ENCODE results near the gene LAMC3. TPM values are rescaled to one million over a fixed set of nuclear protein-coding genes. Genes with fewer than 3 reads are reported as not detected.

Gene LAMC3
- total RNA-seq, 2 experiments from 2014 or later = 0.40 to 0.59 TPM

DNA sequence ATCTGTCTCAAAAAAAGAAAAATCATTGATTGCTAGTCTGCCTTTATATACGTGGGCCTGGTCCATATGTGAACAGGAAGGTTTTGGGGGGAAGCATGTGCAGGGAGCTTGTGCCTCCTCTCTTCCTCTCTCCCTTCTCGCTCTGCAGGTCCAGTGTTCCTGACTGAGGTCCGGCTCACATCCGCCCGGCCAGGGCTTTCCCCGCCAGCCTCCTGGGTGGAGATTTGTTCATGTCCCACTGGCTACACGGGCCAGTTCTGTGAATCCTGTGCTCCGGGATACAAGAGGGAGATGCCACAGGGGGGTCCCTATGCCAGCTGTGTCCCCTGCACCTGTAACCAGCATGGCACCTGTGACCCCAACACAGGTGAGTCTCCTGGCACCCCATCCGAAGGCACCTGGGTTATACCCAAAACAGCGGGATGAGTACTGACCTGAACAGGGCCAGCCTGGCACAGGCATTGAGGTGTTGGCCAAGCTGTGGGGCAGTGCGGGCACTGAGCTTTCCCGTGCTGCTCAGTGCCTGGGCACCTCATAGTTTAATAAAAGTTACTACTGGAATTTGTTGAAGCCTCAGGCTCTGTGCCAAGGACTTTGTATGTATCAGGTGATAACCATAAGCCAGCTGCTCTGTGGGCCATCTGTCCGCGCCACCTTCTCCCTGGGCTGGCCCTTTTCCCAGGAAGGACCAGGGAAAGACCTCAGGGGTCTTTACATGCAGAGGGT is 48.0 kb downstream of the LAMC3 start:
- POLR2A ChIA-PET = no interaction called here
- no peak overlapping the region for H3K4me3 Mint-ChIP-seq
- DNase-seq (no peak), ATAC-seq (no peak)
- H3K36me3 Mint-ChIP-seq (ENCODE audit: low read depth) = no peaks in the 10 kb centered on the region
- H3K27me3 Mint-ChIP-seq = no peaks in the 10 kb centered on the region
- intact Hi-C loops (cut with DNase I, micrococcal nuclease) = loop anchor here (1.0 kb wide), 1 partner anchor 279 kb away; no protein-coding TSS in a partner anchor
- no peak overlapping the region for H3K27ac Mint-ChIP-seq
- H3K9me3 Mint-ChIP-seq (ENCODE audit: low read depth) = no peaks in the 10 kb centered on the region
- CTCF ChIA-PET = interaction anchor here (0.5 to 3.2 kb wide), 17 partner anchors 8 to 1159 kb away, joined by 3 to 17 read pairs (median 3); no protein-coding TSS in a partner anchor
- no peaks in the 10 kb centered on the region for H3K4me1 Mint-ChIP-seq

GRCh38 chr9:131060900-131061630 is 52.1 kb downstream of the LAMC3 start:
- H3K36me3 Mint-ChIP-seq (ENCODE audit: low read depth) = no peaks in the 10 kb centered on the region
- no peak overlapping the region for H3K27ac Mint-ChIP-seq
- DNase-seq = no peak
- ATAC-seq = no peak
- POLR2A ChIA-PET = no interaction called here
- H3K4me1 Mint-ChIP-seq = no peaks in the 10 kb centered on the region
- H3K4me3 Mint-ChIP-seq = no peak overlapping the region
- intact Hi-C loops (cut with DNase I, micrococcal nuclease) = no loop called here
- CTCF ChIA-PET = interaction anchor here (0.5 to 1.1 kb wide), 4 partner anchors 14 to 811 kb away, joined by 3 to 4 read pairs (median 4); no protein-coding TSS in a partner anchor
- H3K9me3 Mint-ChIP-seq (ENCODE audit: low read depth) = no peaks in the 10 kb centered on the region
- peaks cover 4% of the 10 kb centered on the region for H3K27me3 Mint-ChIP-seq

GRCh38 chr9:131062969-131063368 is 54.0 kb downstream of the LAMC3 start:
- CTCF ChIA-PET = interaction anchor here (0.7 to 1.6 kb wide), 2 partner anchors 17 to 1097 kb away, joined by 3 to 5 read pairs; no protein-coding TSS in a partner anchor
- H3K27ac Mint-ChIP-seq = no peak overlapping the region
- H3K4me3 Mint-ChIP-seq = no peak overlapping the region
- H3K9me3 Mint-ChIP-seq (ENCODE audit: low read depth) = no peaks in the 10 kb centered on the region
- ATAC-seq (no peak), DNase-seq (no peak)
- H3K36me3 Mint-ChIP-seq (ENCODE audit: low read depth) = no peaks in the 10 kb centered on the region
- POLR2A ChIA-PET = no interaction called here
- intact Hi-C loops (cut with DNase I, micrococcal nuclease) = no loop called here
- H3K4me1 Mint-ChIP-seq = no peaks in the 10 kb centered on the region
- H3K27me3 Mint-ChIP-seq = peaks cover 4% of the 10 kb centered on the region

- no peak overlapping the region for H3K27ac Mint-ChIP-seq
- H3K4me1 Mint-ChIP-seq = no peaks in the 10 kb centered on the region
- intact Hi-C loops (cut with DNase I, micrococcal nuclease) = no loop called here
- H3K4me3 Mint-ChIP-seq = no peak overlapping the region
- H3K36me3 Mint-ChIP-seq (ENCODE audit: low read depth) = no peaks in the 10 kb centered on the region
- ChIA-PET POLR2A (no interaction called here), CTCF (interaction anchor here (0.6 kb wide), 1 partner anchor 19 kb away, joined by 3 read pairs; no protein-coding TSS in a partner anchor)
- ATAC-seq (no peak), DNase-seq (no peak)
- no peaks in the 10 kb centered on the region for H3K9me3 Mint-ChIP-seq (ENCODE audit: low read depth)
- peaks cover 4% of the 10 kb centered on the region for H3K27me3 Mint-ChIP-seq
Observed at GRCh38 chr9:131065599-131065998, 56.6 kb downstream of the LAMC3 start.

DNA sequence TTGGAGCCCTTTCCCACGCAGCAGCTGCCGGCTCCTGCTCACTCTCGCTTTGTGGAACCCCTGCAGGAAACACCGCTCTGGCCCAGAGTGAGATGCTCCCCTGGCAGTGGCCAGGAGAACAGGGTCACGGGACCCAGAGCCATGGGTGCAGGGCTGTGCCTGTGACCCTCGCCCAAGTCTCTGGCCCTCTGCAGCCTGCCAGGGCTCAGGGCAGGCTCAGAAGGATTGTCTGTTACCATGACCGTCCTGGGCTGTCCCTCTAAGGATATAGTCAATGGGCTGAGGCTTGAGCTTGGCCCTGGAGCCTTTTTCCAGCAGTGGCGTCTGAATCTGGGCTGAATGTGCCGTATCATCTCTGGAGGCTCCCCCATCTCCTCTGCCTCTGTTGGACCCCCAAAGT is 58.7 kb downstream of the LAMC3 start:
- Mint-ChIP-seq H3K27me3 (peaks cover 4% of the 10 kb centered on the region), H3K27ac (no peak overlapping the region), H3K36me3 (ENCODE audit: low read depth) (no peaks in the 10 kb centered on the region), H3K9me3 (ENCODE audit: low read depth) (no peaks in the 10 kb centered on the region), H3K4me1 (no peaks in the 10 kb centered on the region), H3K4me3 (no peak overlapping the region)
- CTCF ChIA-PET = interaction anchor here (0.6 kb wide), 1 partner anchor 76 kb away, joined by 4 read pairs; no protein-coding TSS in a partner anchor
- intact Hi-C loops (cut with DNase I, micrococcal nuclease) = no loop called here
- ATAC-seq (no peak), DNase-seq (no peak)
- POLR2A ChIA-PET = no interaction called here

DNA sequence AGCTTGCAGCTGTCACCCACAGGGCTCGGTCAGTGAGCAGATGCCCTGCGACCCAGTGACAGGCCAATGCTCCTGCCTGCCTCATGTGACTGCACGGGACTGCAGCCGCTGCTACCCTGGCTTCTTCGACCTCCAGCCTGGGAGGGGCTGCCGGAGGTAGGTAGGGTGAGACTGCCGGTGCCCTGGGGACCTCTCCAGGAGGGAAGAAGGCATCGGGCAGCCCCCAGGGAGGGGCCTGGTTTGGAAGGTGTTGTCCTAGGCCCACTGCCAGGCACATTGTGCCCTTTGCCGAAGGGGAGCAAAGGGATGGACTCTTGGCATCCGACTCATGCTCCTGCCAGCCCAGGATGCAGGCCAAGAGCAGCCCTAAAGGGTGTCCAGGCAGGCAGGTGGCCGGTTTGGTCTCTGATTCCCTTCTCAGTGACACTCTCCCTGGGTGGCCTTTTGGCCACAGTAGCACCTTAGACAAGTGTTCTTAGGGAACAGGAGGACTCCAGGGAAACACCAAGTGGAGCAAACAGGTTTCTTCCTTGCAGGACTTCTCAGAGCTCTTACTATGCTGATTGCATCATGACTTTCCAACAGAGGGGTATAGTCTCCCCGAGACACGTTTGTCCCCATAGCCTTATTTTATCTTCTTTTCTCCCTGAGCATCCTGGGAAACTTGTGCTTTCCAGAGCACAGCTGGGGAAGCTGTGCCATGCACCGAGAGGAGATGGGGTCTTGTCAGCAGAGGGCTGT is 59.3 kb downstream of the LAMC3 start:
- CTCF ChIA-PET = interaction anchor here (0.6 kb wide), 1 partner anchor 75 kb away, joined by 4 read pairs; no protein-coding TSS in a partner anchor

DNA sequence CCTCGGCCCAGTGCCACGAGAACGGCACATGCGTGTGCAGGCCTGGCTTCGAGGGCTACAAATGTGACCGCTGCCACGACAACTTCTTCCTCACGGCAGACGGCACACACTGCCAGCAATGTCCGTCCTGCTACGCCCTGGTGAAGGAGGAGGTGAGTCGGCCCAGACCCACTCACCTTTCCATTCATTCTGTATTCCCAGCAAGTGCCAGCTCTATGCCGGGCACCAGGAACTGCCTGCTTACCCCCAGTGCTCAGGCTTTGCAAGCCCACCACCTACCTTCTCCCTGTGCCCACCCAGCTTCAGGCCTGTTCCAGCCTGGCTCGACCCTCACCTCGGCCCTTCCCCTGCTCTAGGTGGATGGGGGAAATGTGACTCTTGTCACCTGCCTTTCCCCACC is 60.7 kb downstream of the LAMC3 start:
- no peaks in the 10 kb centered on the region for H3K4me1 Mint-ChIP-seq
- ChIA-PET POLR2A (no interaction called here), CTCF (interaction anchor here (0.6 to 0.8 kb wide), 2 partner anchors 130 to 635 kb away, joined by 3 read pairs; no protein-coding TSS in a partner anchor)
- intact Hi-C loops (cut with DNase I, micrococcal nuclease) = no loop called here
- H3K4me3 Mint-ChIP-seq = no peak overlapping the region
- H3K36me3 Mint-ChIP-seq (ENCODE audit: low read depth) = no peaks in the 10 kb centered on the region
- no peak overlapping the region for H3K27ac Mint-ChIP-seq
- ATAC-seq (no peak), DNase-seq (no peak)
- H3K9me3 Mint-ChIP-seq (ENCODE audit: low read depth) = no peaks in the 10 kb centered on the region
- peaks cover 4% of the 10 kb centered on the region for H3K27me3 Mint-ChIP-seq

More for the DNA sequence above, 59.3 kb downstream of the LAMC3 start:
- ATAC-seq (no peak), DNase-seq (no peak)
- H3K27me3 Mint-ChIP-seq = peaks cover 4% of the 10 kb centered on the region
- intact Hi-C loops (cut with DNase I, micrococcal nuclease) = no loop called here
- no peaks in the 10 kb centered on the region for H3K36me3 Mint-ChIP-seq (ENCODE audit: low read depth)
- no peak overlapping the region for H3K4me3 Mint-ChIP-seq
- POLR2A ChIA-PET = no interaction called here
- no peak overlapping the region for H3K27ac Mint-ChIP-seq
- no peaks in the 10 kb centered on the region for H3K9me3 Mint-ChIP-seq (ENCODE audit: low read depth)
- H3K4me1 Mint-ChIP-seq = no peaks in the 10 kb centered on the region

DNA sequence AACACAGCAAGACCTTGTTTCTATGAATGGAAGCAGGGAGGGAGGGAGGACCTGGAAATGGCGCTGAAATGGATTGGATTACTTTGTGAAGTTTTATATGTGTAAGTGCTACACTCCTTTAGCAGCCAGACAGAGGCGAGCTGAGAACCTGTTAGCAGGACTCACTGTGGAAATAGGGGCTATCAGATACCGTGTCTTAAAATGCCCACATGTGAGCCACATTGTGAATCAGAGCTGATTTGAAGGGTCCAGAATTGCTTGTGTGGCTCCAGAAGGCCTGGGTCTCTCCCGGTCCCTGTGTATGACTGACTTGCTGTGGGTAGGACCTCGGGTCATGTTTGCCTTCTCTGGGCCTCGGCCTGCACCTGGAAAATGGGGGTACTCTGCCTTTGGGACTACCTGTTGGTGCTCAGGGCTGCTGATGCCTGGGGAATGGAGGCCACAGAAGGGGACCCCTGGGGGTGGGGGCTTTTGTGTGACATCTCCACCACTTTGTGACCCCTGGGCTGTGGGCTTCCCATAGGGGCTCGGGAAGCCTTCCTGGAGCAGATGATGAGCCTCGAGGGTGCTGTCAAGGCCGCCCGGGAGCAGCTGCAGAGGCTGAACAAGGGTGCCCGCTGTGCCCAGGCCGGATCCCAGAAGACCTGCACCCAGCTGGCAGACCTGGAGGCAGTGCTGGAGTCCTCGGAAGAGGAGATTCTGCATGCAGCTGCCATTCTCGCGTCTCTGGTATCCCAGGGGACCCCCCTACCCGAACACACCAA is 63.3 kb downstream of the LAMC3 start:
- no peak for ATAC-seq
- intact Hi-C loops (cut with DNase I, micrococcal nuclease) = no loop called here
- Mint-ChIP-seq H3K9me3 (ENCODE audit: low read depth) (no peaks in the 10 kb centered on the region), H3K27ac (no peak overlapping the region), H3K27me3 (no peaks in the 10 kb centered on the region), H3K4me1 (no peaks in the 10 kb centered on the region), H3K36me3 (ENCODE audit: low read depth) (no peaks in the 10 kb centered on the region), H3K4me3 (no peak overlapping the region)
- ChIA-PET POLR2A (no interaction called here), CTCF (no interaction called here)
- no peak for DNase-seq

GRCh38 chr9:131072871-131073237 is 63.9 kb downstream of the LAMC3 start:
- H3K36me3 Mint-ChIP-seq (ENCODE audit: low read depth) = no peaks in the 10 kb centered on the region
- DNase-seq (no peak), ATAC-seq (no peak)
- no peaks in the 10 kb centered on the region for H3K4me1 Mint-ChIP-seq
- no peaks in the 10 kb centered on the region for H3K9me3 Mint-ChIP-seq (ENCODE audit: low read depth)
- H3K27ac Mint-ChIP-seq = no peak overlapping the region
- intact Hi-C loops (cut with DNase I, micrococcal nuclease) = no loop called here
- CTCF ChIA-PET = no interaction called here
- H3K27me3 Mint-ChIP-seq = no peaks in the 10 kb centered on the region
- H3K4me3 Mint-ChIP-seq = no peak overlapping the region
- POLR2A ChIA-PET = no interaction called here

GRCh38 chr9:131076347-131077195 is 67.6 kb downstream of the LAMC3 start:
- POLR2A ChIA-PET = no interaction called here
- Mint-ChIP-seq H3K36me3 (ENCODE audit: low read depth) (no peaks in the 10 kb centered on the region), H3K4me3 (no peak overlapping the region), H3K9me3 (ENCODE audit: low read depth) (no peaks in the 10 kb centered on the region), H3K4me1 (no peaks in the 10 kb centered on the region), H3K27me3 (no peaks in the 10 kb centered on the region), H3K27ac (no peak overlapping the region)
- DNase-seq = no peak
- ATAC-seq = no peak
- CTCF ChIA-PET = interaction anchor here (1.1 kb wide), 1 partner anchor 15 kb away, joined by 3 read pairs; no protein-coding TSS in a partner anchor
- intact Hi-C loops (cut with DNase I, micrococcal nuclease) = no loop called here
